ENCODE measurements around the gene HSPG2. TPM values are rescaled to one million over a fixed set of nuclear protein-coding genes. Genes with fewer than 3 reads are reported as not detected.
"Not testable (repeated sequence)": the region's sequence is repeated elsewhere in the genome, so short reads cannot be mapped to it uniquely, and the experiment has no call there.

The HSPG2 gene
- total and polyA plus RNA-seq, 2 experiments from 2014 or later: 72.4 to 81.2 TPM

DNA sequence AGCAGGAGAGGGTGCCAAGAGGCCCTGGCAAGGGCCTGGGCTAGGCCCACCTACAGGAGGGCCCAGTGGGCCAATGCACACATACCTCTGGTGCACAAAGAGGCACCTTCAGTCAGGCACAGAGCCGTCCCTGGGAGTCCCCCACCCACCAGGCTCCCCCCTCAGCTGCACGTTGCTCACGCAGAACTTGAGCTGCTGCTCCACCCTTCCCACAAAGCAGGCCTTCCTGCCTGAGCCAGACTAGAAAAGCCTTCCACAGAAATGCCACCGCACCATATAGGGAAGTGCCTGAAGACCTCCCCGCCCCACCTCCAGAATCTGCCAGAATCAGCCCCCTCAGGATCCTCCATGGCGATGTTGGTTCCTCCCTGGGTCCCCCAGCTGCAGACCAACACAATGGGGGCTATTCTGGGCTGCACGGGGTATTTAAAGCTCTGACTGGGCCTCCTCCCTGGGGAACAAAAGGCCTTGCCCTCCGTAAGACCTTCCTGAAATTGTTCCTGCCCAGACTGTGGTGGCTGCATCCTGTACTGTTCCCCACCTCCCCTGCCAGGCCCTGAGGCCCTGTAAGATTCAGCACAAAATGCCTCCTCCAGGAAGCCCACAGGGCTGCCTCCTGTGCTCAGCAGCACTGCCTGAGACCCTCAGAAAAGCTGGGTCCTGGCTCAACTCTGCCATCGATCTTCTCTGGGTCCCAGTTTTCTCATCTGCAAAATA lies 27.2 kb downstream of the HSPG2 start:
- no peak overlapping the region for H2AFZ ChIP-seq

DNA sequence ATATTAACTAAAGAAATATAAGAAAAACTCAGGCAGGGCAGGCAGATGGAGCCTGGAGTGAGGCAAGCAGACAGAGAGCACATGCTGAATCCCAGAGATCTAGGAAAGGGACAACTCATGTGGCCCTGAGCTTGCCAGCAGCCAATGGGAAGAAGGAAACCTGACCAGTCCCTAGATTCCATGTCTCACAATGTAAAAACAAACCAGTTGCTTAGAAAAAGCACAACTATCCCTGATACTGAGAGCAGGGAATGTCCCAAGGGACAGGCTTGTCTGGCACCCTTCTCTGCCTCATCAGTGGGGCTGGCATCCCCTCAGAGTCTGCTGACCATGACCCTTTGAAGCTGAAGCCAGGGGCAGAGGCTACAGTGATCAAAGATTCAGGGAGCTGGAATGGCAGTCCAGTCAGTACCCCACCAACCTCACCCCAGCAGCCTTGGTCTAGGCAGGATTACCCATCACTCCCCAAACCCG lies 27.8 kb downstream of the HSPG2 start:
- Histone ChIP-seq H3K79me2 (peaks cover 66% of the 10 kb centered on the region), H3K27ac (peak overlapping the region; percentile 74), H3K27me3 (no peaks in the 10 kb centered on the region), H2AFZ (no peak overlapping the region), H3K4me1 (ENCODE audit: insufficient read depth) (peaks cover 39% of the 10 kb centered on the region), H3K9me2 (replicated peaks; ENCODE audit: insufficient read depth) (no peaks in the 10 kb centered on the region), H3K4me3 (no peak overlapping the region), H3K4me2 (no peak overlapping the region), H3K36me3 (replicated peaks; ENCODE audit: insufficient read depth, low read depth) (no peaks in the 10 kb centered on the region), H3K9me3 (ENCODE audit: low read depth) (no peaks in the 10 kb centered on the region), H4K20me1 (ENCODE audit: insufficient read depth, poor library complexity, severe bottlenecking) (no peaks in the 10 kb centered on the region)
- DNase-seq (ENCODE audit: low spot score): no peak
- TF ChIP-seq EZH2phosphoT487 (IDR thresholded peaks at IDR 0.05; ENCODE audit: low read depth, severe bottlenecking, unreplicated experiment) (no peak), EZH2 (IDR thresholded peaks at IDR 0.05; ENCODE audit: borderline replicate concordance) (no peak)
- TF ChIP-seq, protein P1, sequence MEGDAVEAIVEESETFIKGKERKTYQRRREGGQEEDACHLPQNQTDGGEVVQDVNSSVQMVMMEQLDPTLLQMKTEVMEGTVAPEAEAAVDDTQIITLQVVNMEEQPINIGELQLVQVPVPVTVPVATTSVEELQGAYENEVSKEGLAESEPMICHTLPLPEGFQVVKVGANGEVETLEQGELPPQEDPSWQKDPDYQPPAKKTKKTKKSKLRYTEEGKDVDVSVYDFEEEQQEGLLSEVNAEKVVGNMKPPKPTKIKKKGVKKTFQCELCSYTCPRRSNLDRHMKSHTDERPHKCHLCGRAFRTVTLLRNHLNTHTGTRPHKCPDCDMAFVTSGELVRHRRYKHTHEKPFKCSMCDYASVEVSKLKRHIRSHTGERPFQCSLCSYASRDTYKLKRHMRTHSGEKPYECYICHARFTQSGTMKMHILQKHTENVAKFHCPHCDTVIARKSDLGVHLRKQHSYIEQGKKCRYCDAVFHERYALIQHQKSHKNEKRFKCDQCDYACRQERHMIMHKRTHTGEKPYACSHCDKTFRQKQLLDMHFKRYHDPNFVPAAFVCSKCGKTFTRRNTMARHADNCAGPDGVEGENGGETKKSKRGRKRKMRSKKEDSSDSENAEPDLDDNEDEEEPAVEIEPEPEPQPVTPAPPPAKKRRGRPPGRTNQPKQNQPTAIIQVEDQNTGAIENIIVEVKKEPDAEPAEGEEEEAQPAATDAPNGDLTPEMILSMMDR (IDR thresholded peaks at IDR 0.05; ENCODE audit: poor library complexity): no peak
- 78% methylated on average over 1 of the region's 1 CpG for WGBS (ENCODE audit: low lambda C conversion rate, missing lambda C conversion rate)

More for the DNA sequence above, 27.2 kb downstream of the HSPG2 start:
- H3K9me2 ChIP-seq (replicated peaks; ENCODE audit: insufficient read depth): no peaks in the 10 kb centered on the region
- no peaks in the 10 kb centered on the region for H3K36me3 ChIP-seq (replicated peaks; ENCODE audit: insufficient read depth, low read depth)
- H3K4me2 ChIP-seq: no peak overlapping the region
- H3K79me2 ChIP-seq: peaks cover 62% of the 10 kb centered on the region
- no peaks in the 10 kb centered on the region for H3K27me3 ChIP-seq
- no peaks in the 10 kb centered on the region for H4K20me1 ChIP-seq (ENCODE audit: insufficient read depth, poor library complexity, severe bottlenecking)
- peak overlapping the region; percentile 74 for H3K27ac ChIP-seq
- DNase-seq (ENCODE audit: low spot score): peak; percentile 53
- TF ChIP-seq EZH2 (IDR thresholded peaks at IDR 0.05; ENCODE audit: borderline replicate concordance) (no peak), EZH2phosphoT487 (IDR thresholded peaks at IDR 0.05; ENCODE audit: low read depth, severe bottlenecking, unreplicated experiment) (no peak)
- TF ChIP-seq, protein P1 (IDR thresholded peaks at IDR 0.05; ENCODE audit: poor library complexity): no peak
- no peaks in the 10 kb centered on the region for H3K9me3 ChIP-seq (ENCODE audit: low read depth)
- H3K4me3 ChIP-seq: no peak overlapping the region
- 62% methylated on average over 9 of the region's 9 CpGs for whole genome bisulfite sequencing (ENCODE audit: low lambda C conversion rate, missing lambda C conversion rate)
- peaks cover 39% of the 10 kb centered on the region for H3K4me1 ChIP-seq (ENCODE audit: insufficient read depth)

DNA sequence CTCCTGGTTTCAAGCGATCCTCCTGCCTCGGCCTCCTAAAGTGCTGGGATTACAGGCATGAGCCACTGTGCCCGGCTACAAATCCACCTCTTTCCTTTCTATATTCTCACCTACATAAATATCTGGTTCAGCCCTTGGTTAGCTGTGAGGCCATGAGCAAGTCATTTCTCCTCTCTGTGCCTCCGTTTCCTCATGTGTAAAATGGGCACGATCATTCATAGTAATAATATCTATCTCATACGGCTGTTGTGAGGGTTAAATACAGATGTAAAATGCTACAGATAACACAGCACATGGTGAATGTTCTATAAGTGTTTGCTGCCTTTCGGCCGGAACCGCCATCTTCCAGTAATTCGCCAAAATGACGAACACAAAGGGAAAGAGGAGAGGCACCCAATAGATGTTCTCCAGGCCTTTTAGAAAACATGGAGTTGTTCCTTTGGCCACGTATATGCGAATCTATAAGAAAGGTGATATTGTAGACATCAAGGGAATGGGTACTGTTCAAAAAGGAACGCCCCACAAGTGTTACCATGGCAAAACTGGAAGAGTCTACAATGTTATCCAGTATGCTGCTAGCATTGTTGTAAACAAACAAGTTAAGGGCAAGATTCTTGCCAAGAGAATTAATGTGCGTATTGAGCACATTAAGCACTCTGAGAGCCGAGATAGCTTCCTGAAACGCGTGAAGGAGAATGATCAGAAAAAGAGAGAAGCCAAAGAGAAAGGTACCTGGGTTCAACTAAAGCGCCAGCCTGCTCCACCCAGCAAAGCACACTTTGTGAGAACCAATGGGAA lies 29.2 kb downstream of the HSPG2 start:
- not testable (repeated sequence) for H3K4me3 ChIP-seq
- peaks cover 76% of the 10 kb centered on the region for H3K79me2 ChIP-seq

DNA sequence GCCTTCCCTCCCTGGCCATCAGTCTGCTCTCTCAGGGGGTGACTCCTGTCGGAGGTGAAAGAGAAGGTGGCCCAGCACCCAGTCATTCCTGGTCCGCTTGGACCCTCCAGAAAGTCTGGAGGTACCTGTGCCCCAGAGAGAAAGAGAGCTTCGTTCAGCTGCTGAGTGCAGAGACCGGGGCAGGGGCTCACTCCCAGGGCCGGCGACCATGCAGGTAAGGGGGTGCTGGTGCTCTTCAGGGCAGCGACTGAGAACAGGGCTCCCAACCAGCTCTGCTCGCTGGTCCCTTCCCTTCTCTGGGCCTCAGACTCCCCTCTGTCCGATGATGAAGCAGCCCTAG lies 30.1 kb downstream of the HSPG2 start:
- Histone ChIP-seq H3K79me2 (peaks cover 82% of the 10 kb centered on the region), H3K4me3 (no peak overlapping the region), H3K9me3 (ENCODE audit: low read depth) (no peaks in the 10 kb centered on the region), H3K9me2 (replicated peaks; ENCODE audit: insufficient read depth) (no peaks in the 10 kb centered on the region), H3K4me2 (no peak overlapping the region), H3K4me1 (ENCODE audit: insufficient read depth) (peaks cover 33% of the 10 kb centered on the region), H3K27me3 (no peaks in the 10 kb centered on the region), H3K36me3 (replicated peaks; ENCODE audit: insufficient read depth, low read depth) (no peaks in the 10 kb centered on the region), H4K20me1 (ENCODE audit: insufficient read depth, poor library complexity, severe bottlenecking) (no peaks in the 10 kb centered on the region), H2AFZ (no peak overlapping the region), H3K27ac (peak overlapping the region; percentile 55)
- DNase-seq (ENCODE audit: low spot score): no peak
- WGBS (ENCODE audit: low lambda C conversion rate, missing lambda C conversion rate): 90% methylated on average over 9 of the region's 9 CpGs
- TF ChIP-seq EZH2 (IDR thresholded peaks at IDR 0.05; ENCODE audit: borderline replicate concordance) (no peak), EZH2phosphoT487 (IDR thresholded peaks at IDR 0.05; ENCODE audit: low read depth, severe bottlenecking, unreplicated experiment) (no peak)
- TF ChIP-seq, protein P1 (IDR thresholded peaks at IDR 0.05; ENCODE audit: poor library complexity): no peak

More for the DNA sequence above, 29.2 kb downstream of the HSPG2 start:
- not testable (repeated sequence) for H3K4me2 ChIP-seq; H3K9me3 ChIP-seq (ENCODE audit: low read depth); H3K27ac ChIP-seq; H3K9me2 ChIP-seq (replicated peaks; ENCODE audit: insufficient read depth); H4K20me1 ChIP-seq (ENCODE audit: insufficient read depth, poor library complexity, severe bottlenecking); H3K36me3 ChIP-seq (replicated peaks; ENCODE audit: insufficient read depth, low read depth); H2AFZ ChIP-seq; DNase-seq (ENCODE audit: low spot score); H3K27me3 ChIP-seq
- H3K4me1 ChIP-seq (ENCODE audit: insufficient read depth): peaks cover 36% of the 10 kb centered on the region
- WGBS (ENCODE audit: low lambda C conversion rate, missing lambda C conversion rate): 97% methylated on average over 19 of the region's 19 CpGs
